SH-SY5Y (cell line): ENCODE data around the gene TTC21A.

Experiments
- GATA2 ChIP-seq: IDR thresholded peaks from 2 replicates; pipeline ENCODE4 v1.6.1; 2011; ENCODE audit warnings: mild to moderate bottlenecking, low read depth, low read length
- GATA3 ChIP-seq: IDR thresholded peaks from 2 replicates; pipeline ENCODE4 v1.6.1; 2011; ENCODE audit warnings: low read depth, mild to moderate bottlenecking, low read length, moderate library complexity

The TTC21A gene

GRCh38 chr3:39107388-39108199, at the start of gene TTC21A, which contains the start of gene GORASP1:
Gene TTC21A (plus strand): TSS chr3:39107680. CDS start chr3:39107838, 158 bp downstream.
Gene GORASP1 (minus strand): TSS chr3:39107627. CDS start chr3:39107541, 86 bp downstream.
- no peak for TF ChIP-seq GATA2
- TF ChIP-seq GATA3 = no peak

- TF ChIP-seq GATA2 (no peak), GATA3 (no peak)
These were observed 45.3 kb upstream of the TTC21A start for GRCh38 chr3:39062180-39062579.

GRCh38 chr3:39063143-39063542, 44.3 kb upstream of the TTC21A start:
- TF ChIP-seq GATA2 (no peak), GATA3 (no peak)

- TF ChIP-seq GATA2 (no peak), GATA3 (no peak)
These were observed 42.8 kb upstream of the TTC21A start for GRCh38 chr3:39064646-39065045.

GRCh38 chr3:39065197-39065596, 42.3 kb upstream of the TTC21A start:
- no peak for TF ChIP-seq GATA2
- TF ChIP-seq GATA3 = no peak

GRCh38 chr3:39067286-39067685, 40.2 kb upstream of the TTC21A start:
- TF ChIP-seq GATA3 = no peak
- no peak for TF ChIP-seq GATA2

GRCh38 chr3:39068556-39068955, 38.9 kb upstream of the TTC21A start:
- TF ChIP-seq GATA2 (no peak), GATA3 (no peak)

- no peak for TF ChIP-seq GATA3
- no peak for TF ChIP-seq GATA2
These were observed 31.6 kb upstream of the TTC21A start for GRCh38 chr3:39075910-39076309.

- TF ChIP-seq GATA2 = no peak
- TF ChIP-seq GATA3 = no peak
These were observed 27.9 kb upstream of the TTC21A start for GRCh38 chr3:39079530-39079929.

- no peak for TF ChIP-seq GATA3
- no peak for TF ChIP-seq GATA2
These were observed 27.5 kb upstream of the TTC21A start for GRCh38 chr3:39080026-39080425.

GRCh38 chr3:39082666-39083313, 24.7 kb upstream of the TTC21A start:
- no peak for TF ChIP-seq GATA3
- no peak for TF ChIP-seq GATA2

- TF ChIP-seq GATA3 (no peak), GATA2 (no peak)
These were observed 21.3 kb upstream of the TTC21A start for GRCh38 chr3:39086144-39086543.

GRCh38 chr3:39088456-39088855, 19.0 kb upstream of the TTC21A start:
- TF ChIP-seq GATA3 (no peak), GATA2 (no peak)

- no peak for TF ChIP-seq GATA2
- no peak for TF ChIP-seq GATA3
These were observed 18.6 kb upstream of the TTC21A start for GRCh38 chr3:39088889-39089288.

GRCh38 chr3:39090922-39091321, 16.6 kb upstream of the TTC21A start:
- TF ChIP-seq GATA2 = no peak
- no peak for TF ChIP-seq GATA3
